A673 (cell line): ENCODE data around the gene SLC12A7.

ENCODE experiments used
- CTCF ChIP-seq: fragments of 300-800, 200-600 bp; sonication (generic); conservative IDR thresholded peaks from 2 replicates; pipeline ENCODE4 v1.5.1; 2017; ENCODE audit warnings: low read depth, mild to moderate bottlenecking, antibody characterized with exemption, low read length, moderate library complexity, mixed read lengths
- EZH2 ChIP-seq: fragments of 200-600 bp; sonication (generic); IDR thresholded peaks from 2 replicates; pipeline ENCODE4 v1.6.1; 2017; ENCODE audit warnings: borderline replicate concordance, low read depth, mild to moderate bottlenecking, mixed read lengths, antibody characterized with exemption, low read length; ENCODE audit not compliant: poor library complexity, severe bottlenecking

GRCh38 chr5:1061916-1062315 is 49.9 kb downstream of the SLC12A7 start:
- TF ChIP-seq CTCF (no peak), EZH2 (no peak)
